ENCODE data around the gene PIM2. TPM values are rescaled to one million over a fixed set of nuclear protein-coding genes. Genes with fewer than 3 reads are reported as not detected.

The PIM2 gene
- total and polyA plus RNA-seq, 9 of the 15 experiments (the other 6 are each of a cell fraction or from before 2014, with no cell fraction given): 67.6 to 191 (median 108) TPM

- TF ChIP-seq, protein P1, sequence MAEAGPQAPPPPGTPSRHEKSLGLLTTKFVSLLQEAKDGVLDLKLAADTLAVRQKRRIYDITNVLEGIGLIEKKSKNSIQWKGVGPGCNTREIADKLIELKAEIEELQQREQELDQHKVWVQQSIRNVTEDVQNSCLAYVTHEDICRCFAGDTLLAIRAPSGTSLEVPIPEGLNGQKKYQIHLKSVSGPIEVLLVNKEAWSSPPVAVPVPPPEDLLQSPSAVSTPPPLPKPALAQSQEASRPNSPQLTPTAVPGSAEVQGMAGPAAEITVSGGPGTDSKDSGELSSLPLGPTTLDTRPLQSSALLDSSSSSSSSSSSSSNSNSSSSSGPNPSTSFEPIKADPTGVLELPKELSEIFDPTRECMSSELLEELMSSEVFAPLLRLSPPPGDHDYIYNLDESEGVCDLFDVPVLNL (CRISPR knock-in tag; IDR thresholded peaks at IDR 0.05; ENCODE audit: low read depth): no peak
- no peak for TF ChIP-seq ZNF212 (CRISPR knock-in tag; IDR thresholded peaks at IDR 0.05)
- TF ChIP-seq KLF16 (IDR thresholded peaks at IDR 0.05): peak; percentile 42; the same call in 1 of the 2 replicates
- TF ChIP-seq BHLHE40 (IDR thresholded peaks at IDR 0.05; ENCODE audit: low read length): peak; percentile 51; the same call in 1 of the 2 replicates
- peak in 1 of 2 experiments; percentile 67 for TF ChIP-seq RAD21 (CRISPR knock-in tag; conservative IDR thresholded peaks at IDR 0.05 in 1 of 2, IDR thresholded peaks at IDR 0.05 in 1 of 2)
- TF ChIP-seq CBX8 (IDR thresholded peaks at IDR 0.05; ENCODE audit: borderline replicate concordance, extremely low read depth, low read depth, low read length, poor library complexity, severe bottlenecking): no peak
- no peak for TF ChIP-seq FOXP1 (CRISPR knock-in tag; IDR thresholded peaks at IDR 0.05)
- peak; percentile 41 for TF ChIP-seq NEUROD1 (IDR thresholded peaks at IDR 0.05; ENCODE audit: borderline replicate concordance, low read depth, low read length, partially characterized antibody)
- TF ChIP-seq CXXC5 (CRISPR knock-in tag; IDR thresholded peaks at IDR 0.05): peak; percentile 52
- TF ChIP-seq, protein P2, sequence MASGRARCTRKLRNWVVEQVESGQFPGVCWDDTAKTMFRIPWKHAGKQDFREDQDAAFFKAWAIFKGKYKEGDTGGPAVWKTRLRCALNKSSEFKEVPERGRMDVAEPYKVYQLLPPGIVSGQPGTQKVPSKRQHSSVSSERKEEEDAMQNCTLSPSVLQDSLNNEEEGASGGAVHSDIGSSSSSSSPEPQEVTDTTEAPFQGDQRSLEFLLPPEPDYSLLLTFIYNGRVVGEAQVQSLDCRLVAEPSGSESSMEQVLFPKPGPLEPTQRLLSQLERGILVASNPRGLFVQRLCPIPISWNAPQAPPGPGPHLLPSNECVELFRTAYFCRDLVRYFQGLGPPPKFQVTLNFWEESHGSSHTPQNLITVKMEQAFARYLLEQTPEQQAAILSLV (tag; IDR thresholded peaks at IDR 0.05): no peak
- TF ChIP-seq XRCC5 (IDR thresholded peaks at IDR 0.05; ENCODE audit: low read depth, low read length): peak; percentile 92; the same call in 1 of the 2 replicates
- TF ChIP-seq HCFC1 (IDR thresholded peaks at IDR 0.05; ENCODE audit: low read depth, low read length): peak; percentile 62
- TF ChIP-seq ZFP36 (IDR thresholded peaks at IDR 0.05; ENCODE audit: low read depth, low read length, partially characterized antibody): no peak
- TF ChIP-seq PRDM10 (IDR thresholded peaks at IDR 0.05; ENCODE audit: partially characterized antibody): no peak
Measured at GRCh38 chrX:48917139-48918001, 1.5 kb downstream of the PIM2 start (continued).

Measured in K562 (cell line).